Measurements from ENCODE around the gene GALNT6. TPM values are rescaled to one million over a fixed set of nuclear protein-coding genes. Genes with fewer than 3 reads are reported as not detected.

Gene GALNT6
- total and polyA plus RNA-seq, 10 donors, result 5.8 to 29.4 (median 18.2) TPM

DNA sequence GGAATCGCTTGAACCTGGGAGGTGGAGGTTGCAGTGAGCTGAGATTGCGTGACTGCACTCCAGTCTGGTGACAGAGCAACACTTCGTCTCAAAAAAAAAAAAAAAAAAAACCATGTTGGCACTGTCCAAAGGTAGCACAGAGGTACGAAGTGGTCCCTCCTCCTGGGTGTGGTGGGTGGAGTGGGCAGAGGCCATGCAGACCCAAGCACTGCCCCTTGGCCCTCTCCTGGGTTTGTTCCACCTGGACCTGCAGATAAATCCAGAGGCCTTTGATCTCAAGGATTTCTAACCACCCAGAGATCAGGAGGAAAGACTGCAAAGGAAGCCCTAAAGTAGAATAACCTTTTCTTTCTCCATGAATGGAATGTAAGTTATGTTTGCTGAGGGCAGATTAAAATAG is 8.7 kb upstream of the GALNT6 start:
- intact Hi-C loops (cut with DNase I; ENCODE audit: low total_unique reads), result no loop called here
- Histone ChIP-seq H3K4me3 (no peak overlapping the region), H3K36me3 (no peaks in the 10 kb centered on the region)

GRCh38 chr12:51397670-51398069 is 6.5 kb upstream of the GALNT6 start:
- DNase-seq, result no peak
- Histone ChIP-seq H3K27me3 (replicated peaks in 1 of 7) (no peaks in the 10 kb centered on the region), H3K9me3 (no peaks in the 10 kb centered on the region), H3K36me3 (no peaks in the 10 kb centered on the region), H3K4me3 (no peak overlapping the region), H3K27ac (peak overlapping the region in 2 of 8 donors; percentile 16 to 31), H3K4me1 (peaks cover 15 to 61% (median 46%) of the 10 kb centered on the region in 6 donors)
- 88 to 93% (median 91%) methylated on average over 4 of the region's 4 CpGs for WGBS, 5 donors
- TF ChIP-seq POLR2A (IDR thresholded peaks at IDR 0.05) (no peak), POLR2AphosphoS5 (IDR thresholded peaks at IDR 0.05) (no peak)
- TF ChIP-seq, protein P1, sequence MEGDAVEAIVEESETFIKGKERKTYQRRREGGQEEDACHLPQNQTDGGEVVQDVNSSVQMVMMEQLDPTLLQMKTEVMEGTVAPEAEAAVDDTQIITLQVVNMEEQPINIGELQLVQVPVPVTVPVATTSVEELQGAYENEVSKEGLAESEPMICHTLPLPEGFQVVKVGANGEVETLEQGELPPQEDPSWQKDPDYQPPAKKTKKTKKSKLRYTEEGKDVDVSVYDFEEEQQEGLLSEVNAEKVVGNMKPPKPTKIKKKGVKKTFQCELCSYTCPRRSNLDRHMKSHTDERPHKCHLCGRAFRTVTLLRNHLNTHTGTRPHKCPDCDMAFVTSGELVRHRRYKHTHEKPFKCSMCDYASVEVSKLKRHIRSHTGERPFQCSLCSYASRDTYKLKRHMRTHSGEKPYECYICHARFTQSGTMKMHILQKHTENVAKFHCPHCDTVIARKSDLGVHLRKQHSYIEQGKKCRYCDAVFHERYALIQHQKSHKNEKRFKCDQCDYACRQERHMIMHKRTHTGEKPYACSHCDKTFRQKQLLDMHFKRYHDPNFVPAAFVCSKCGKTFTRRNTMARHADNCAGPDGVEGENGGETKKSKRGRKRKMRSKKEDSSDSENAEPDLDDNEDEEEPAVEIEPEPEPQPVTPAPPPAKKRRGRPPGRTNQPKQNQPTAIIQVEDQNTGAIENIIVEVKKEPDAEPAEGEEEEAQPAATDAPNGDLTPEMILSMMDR (IDR thresholded peaks at IDR 0.05 in 8 of 11, conservative IDR thresholded peaks at IDR 0.05 in 3 of 11), result no peak
- intact Hi-C loops (cut with DNase I; ENCODE audit: low total_unique reads), result no loop called here

More for the DNA sequence above, 8.7 kb upstream of the GALNT6 start:
- Histone ChIP-seq H3K9me3 (no peaks in the 10 kb centered on the region), H3K27ac (no peak overlapping the region), H3K27me3 (replicated peaks in 1 of 7) (no peaks in the 10 kb centered on the region), H3K4me1 (peaks cover 3 to 58% (median 27%) of the 10 kb centered on the region in 6 donors)
- DNase-seq, result no peak
- TF ChIP-seq, protein P1 (IDR thresholded peaks at IDR 0.05 in 8 of 11, conservative IDR thresholded peaks at IDR 0.05 in 3 of 11), result no peak
- TF ChIP-seq POLR2AphosphoS5 (IDR thresholded peaks at IDR 0.05) (no peak), POLR2A (IDR thresholded peaks at IDR 0.05) (no peak)
- 62 to 98% (median 74%) methylated on average over 4 of the region's 4 CpGs for WGBS, 5 donors

GRCh38 chr12:51395283-51396230 is 4.4 kb upstream of the GALNT6 start:
- Histone ChIP-seq H3K36me3 (no peaks in the 10 kb centered on the region), H3K9me3 (no peaks in the 10 kb centered on the region), H3K4me3 (peak overlapping the region in 1 of 8 donors; percentile 32), H3K27ac (peak overlapping the region in 7 of 8 donors; percentile 6 to 89 (median 79)), H3K4me1 (peaks cover 17 to 81% (median 66%) of the 10 kb centered on the region in 6 donors), H3K27me3 (replicated peaks in 1 of 7) (peaks cover 0 to 14% (median 0%) of the 10 kb centered on the region in 7 donors)
- 31 to 41% (median 34%) methylated on average over 8 of the region's 8 CpGs for WGBS, 5 donors
- no peak for DNase-seq
- TF ChIP-seq POLR2A (IDR thresholded peaks at IDR 0.05) (no peak), POLR2AphosphoS5 (IDR thresholded peaks at IDR 0.05) (peak in 1 of 3 donors; percentile 19)
- TF ChIP-seq, protein P1 (IDR thresholded peaks at IDR 0.05 in 8 of 11, conservative IDR thresholded peaks at IDR 0.05 in 3 of 11), result no peak
- intact Hi-C loops (cut with DNase I; ENCODE audit: low total_unique reads), result no loop called here
